RWPE1 (cell line): ENCODE results near the gene SIGLEC5.
A peak's percentile ranks its signal among the peaks of the same experiment; 100 is the strongest.

Source experiments
- CTCF ChIA-PET: fragments of 350-600 bp; sonication (Branson Sonifier 250); formaldehyde crosslinking; extraction: SDS; loops from one replicate; lab custom pipeline; 2021; lab: Yijun Ruan, JAX
- POLR2A ChIA-PET: fragments of 400-600 bp; formaldehyde crosslinking; extraction: SDS; loops from one replicate; lab custom pipeline; 2020; ENCODE audit warnings: antibody characterized with exemption; ENCODE audit not compliant: low non-redundant PET; lab: Yijun Ruan, JAX
- DNase-seq: peaks from one replicate; pipeline ENCODE4 v3.0.0; 2012; ENCODE audit warnings: low spot score
- H3K27ac ChIP-seq: fragments of 450-650 bp; 2 replicates; pipeline ENCODE4 v1.5.1; 2017
- CTCF ChIP-seq: fragments of 450-650 bp; conservative IDR thresholded peaks from 2 replicates; pipeline ENCODE4 v1.5.1; 2017; ENCODE audit warnings: low read depth, mild to moderate bottlenecking

SIGLEC5 gene

GRCh38 chr19:51599084-51599483 is 31.1 kb downstream of the SIGLEC5 start:
- no peak for TF ChIP-seq CTCF
- H3K27ac ChIP-seq: no peak overlapping the region
- ChIA-PET CTCF (interaction anchor here (0.6 to 0.9 kb wide), 2 partner anchors 8 to 128 kb away, joined by 5 read pairs; no protein-coding TSS in a partner anchor), POLR2A (no interaction called here)
- no peak for DNase-seq

- no peak for TF ChIP-seq CTCF
- no peak overlapping the region for H3K27ac ChIP-seq
- POLR2A ChIA-PET: no interaction called here
- no peak for DNase-seq
- CTCF ChIA-PET: no interaction called here
These were observed 31.9 kb downstream of the SIGLEC5 start for GRCh38 chr19:51598159-51598915.

- ChIA-PET CTCF (interaction anchor here (0.5 to 0.6 kb wide), 2 partner anchors 63 to 184 kb away, joined by 3 to 7 read pairs; no protein-coding TSS in a partner anchor), POLR2A (no interaction called here)
- DNase-seq: no peak
- no peak overlapping the region for H3K27ac ChIP-seq
- TF ChIP-seq CTCF: no peak
These were observed 34.7 kb downstream of the SIGLEC5 start for GRCh38 chr19:51595190-51596175.

GRCh38 chr19:51594774-51595109 is 35.5 kb downstream of the SIGLEC5 start:
- peak overlapping the region; percentile 70 for H3K27ac ChIP-seq

GRCh38 chr19:51593969-51594773 is 36.0 kb downstream of the SIGLEC5 start:
- ChIA-PET POLR2A (no interaction called here), CTCF (interaction anchor here (0.6 to 1.0 kb wide), 5 partner anchors 23 to 255 kb away, joined by 3 to 5 read pairs (median 3); partner anchors contain the start of gene ZNF175)
- TF ChIP-seq CTCF: no peak
- peak overlapping the region; percentile 70 for H3K27ac ChIP-seq
- DNase-seq: peak; percentile 96

More at GRCh38 chr19:51594774-51595109, 35.5 kb downstream of the SIGLEC5 start:
- no peak for TF ChIP-seq CTCF
- POLR2A ChIA-PET: no interaction called here
- DNase-seq: no peak
- CTCF ChIA-PET: interaction anchor here (0.5 to 1.0 kb wide), 4 partner anchors 24 to 183 kb away, joined by 3 to 7 read pairs (median 4); partner anchors contain the start of gene ZNF175
